Stimulated activated CD4-positive, alpha-beta T cell treated with anti-CD3 and anti-CD28 coated beads, Interleukin-15, amount 100 ng/mL, for 1 hour (primary cell): ENCODE data around the gene MED13.
"Not testable (repeated sequence)": the region's sequence is repeated elsewhere in the genome, so short reads cannot be mapped to it uniquely, and the experiment has no call there.

Source experiments
- DNase-seq, 2 donors: peaks; one replicate each; pipeline ENCODE4 v3.0.0-alpha.2; 2020; ENCODE audit warnings: low read depth in 1 of 2, low spot score in 1 of 2

The MED13 gene

GRCh38 chr17:62057696-62058095, 7.4 kb downstream of the MED13 start:
- DNase-seq = no peak

- no peak for DNase-seq
These were observed 12.2 kb downstream of the MED13 start for GRCh38 chr17:62052765-62053338.

- no peak for DNase-seq
These were observed 14.0 kb downstream of the MED13 start for GRCh38 chr17:62051053-62051452.

- DNase-seq = no peak
These were observed 15.8 kb downstream of the MED13 start for GRCh38 chr17:62049299-62049698.

- no peak for DNase-seq
These were observed 16.8 kb downstream of the MED13 start for GRCh38 chr17:62048262-62048661.

GRCh38 chr17:62045517-62045916, 19.6 kb downstream of the MED13 start:
- DNase-seq = no peak

- no peak for DNase-seq
These were observed 20.0 kb downstream of the MED13 start for GRCh38 chr17:62045109-62045508.

GRCh38 chr17:62043602-62044001, 21.5 kb downstream of the MED13 start:
- DNase-seq = no peak

GRCh38 chr17:62043140-62043539, 21.9 kb downstream of the MED13 start:
- DNase-seq = no peak

- DNase-seq = no peak
These were observed 26.8 kb downstream of the MED13 start for GRCh38 chr17:62038248-62038647.

GRCh38 chr17:62033317-62033716, 31.8 kb downstream of the MED13 start:
- DNase-seq = no peak

GRCh38 chr17:62032480-62032879, 32.6 kb downstream of the MED13 start:
- DNase-seq = no peak

- DNase-seq = no peak
These were observed 34.8 kb downstream of the MED13 start for GRCh38 chr17:62030264-62030663.

- no peak for DNase-seq
These were observed 40.2 kb downstream of the MED13 start for GRCh38 chr17:62024866-62025265.

- no peak for DNase-seq
These were observed 47.2 kb downstream of the MED13 start for GRCh38 chr17:62017912-62018311.

GRCh38 chr17:62017496-62017895, 47.6 kb downstream of the MED13 start:
- DNase-seq = no peak

- DNase-seq = no peak
These were observed 50.6 kb downstream of the MED13 start for GRCh38 chr17:62014526-62014925.

GRCh38 chr17:62009220-62009619, 55.9 kb downstream of the MED13 start:
- DNase-seq = no peak

- DNase-seq = no peak
These were observed 56.8 kb downstream of the MED13 start for GRCh38 chr17:62008294-62008693.

GRCh38 chr17:62004388-62004787, 60.7 kb downstream of the MED13 start:
- DNase-seq = no peak

GRCh38 chr17:62003141-62003540, 61.9 kb downstream of the MED13 start:
- DNase-seq = not testable (repeated sequence)

- DNase-seq = no peak
These were observed 64.0 kb downstream of the MED13 start for GRCh38 chr17:62001105-62001504.

GRCh38 chr17:62000186-62000585, 64.9 kb downstream of the MED13 start:
- no peak for DNase-seq

GRCh38 chr17:61998534-61998933, 66.5 kb downstream of the MED13 start:
- not testable (repeated sequence) for DNase-seq
